HG03575 (cell line): ENCODE data around the gene TYW5.
"Not testable (repeated sequence)": the region's sequence is repeated elsewhere in the genome, so short reads cannot be mapped to it uniquely, and the experiment has no call there.

Experiments used
- ATAC-seq: cut with Tn5 transposase; IDR thresholded peaks from one replicate; pipeline ENCODE4 v1.9.1; 2021; ENCODE audit not compliant: unreplicated experiment, insufficient number of reproducible peaks, low FRiP score; ENCODE audit errors: extremely low read depth

Gene TYW5

GRCh38 chr2:199928626-199929025 lies 26.7 kb downstream of the TYW5 start:
- ATAC-seq: no peak

- no peak for ATAC-seq
These were observed 27.1 kb downstream of the TYW5 start for GRCh38 chr2:199928226-199928625.

- ATAC-seq: no peak
These were observed 28.5 kb downstream of the TYW5 start for GRCh38 chr2:199926806-199927205.

GRCh38 chr2:199923924-199924323 lies 31.4 kb downstream of the TYW5 start:
- ATAC-seq: no peak

- ATAC-seq: no peak
These were observed 32.4 kb downstream of the TYW5 start for GRCh38 chr2:199922856-199923255.

- ATAC-seq: no peak
These were observed 38.3 kb downstream of the TYW5 start for GRCh38 chr2:199916980-199917379.

GRCh38 chr2:199914372-199914958 lies 40.8 kb downstream of the TYW5 start:
- ATAC-seq: no peak

GRCh38 chr2:199912553-199913114 lies 42.7 kb downstream of the TYW5 start:
- ATAC-seq: not testable (repeated sequence)

GRCh38 chr2:199911877-199912161 lies 43.5 kb downstream of the TYW5 start:
- no peak for ATAC-seq

- ATAC-seq: peak; percentile 76
These were observed 44.0 kb downstream of the TYW5 start, which contains the start of gene C2orf69 for GRCh38 chr2:199911052-199911876. Gene C2orf69 (plus strand): TSS chr2:199911293. CDS start chr2:199911439, 146 bp downstream.

- ATAC-seq: no peak
These were observed 44.8 kb downstream of the TYW5 start for GRCh38 chr2:199910338-199911051.

GRCh38 chr2:199907008-199907714 lies 48.1 kb downstream of the TYW5 start:
- no peak for ATAC-seq

- ATAC-seq: no peak
These were observed 52.2 kb downstream of the TYW5 start for GRCh38 chr2:199903111-199903510.

- ATAC-seq: no peak
These were observed 52.7 kb downstream of the TYW5 start for GRCh38 chr2:199902486-199903110.

- no peak for ATAC-seq
These were observed 53.3 kb downstream of the TYW5 start for GRCh38 chr2:199901942-199902341.

GRCh38 chr2:199896617-199897016 lies 58.7 kb downstream of the TYW5 start:
- no peak for ATAC-seq

- no peak for ATAC-seq
These were observed 59.9 kb downstream of the TYW5 start for GRCh38 chr2:199895406-199895805.

GRCh38 chr2:199883474-199884212 lies 71.6 kb downstream of the TYW5 start:
- no peak for ATAC-seq
